ENCODE measurements around the gene DCXR. TPM values are rescaled to one million over a fixed set of nuclear protein-coding genes. Genes with fewer than 3 reads are reported as not detected.
A peak's percentile ranks its signal among the peaks of the same experiment; 100 is the strongest.

The DCXR gene
- total RNA-seq, 6 donors from 2014 or later: 122 to 358 (median 211) TPM

DNA sequence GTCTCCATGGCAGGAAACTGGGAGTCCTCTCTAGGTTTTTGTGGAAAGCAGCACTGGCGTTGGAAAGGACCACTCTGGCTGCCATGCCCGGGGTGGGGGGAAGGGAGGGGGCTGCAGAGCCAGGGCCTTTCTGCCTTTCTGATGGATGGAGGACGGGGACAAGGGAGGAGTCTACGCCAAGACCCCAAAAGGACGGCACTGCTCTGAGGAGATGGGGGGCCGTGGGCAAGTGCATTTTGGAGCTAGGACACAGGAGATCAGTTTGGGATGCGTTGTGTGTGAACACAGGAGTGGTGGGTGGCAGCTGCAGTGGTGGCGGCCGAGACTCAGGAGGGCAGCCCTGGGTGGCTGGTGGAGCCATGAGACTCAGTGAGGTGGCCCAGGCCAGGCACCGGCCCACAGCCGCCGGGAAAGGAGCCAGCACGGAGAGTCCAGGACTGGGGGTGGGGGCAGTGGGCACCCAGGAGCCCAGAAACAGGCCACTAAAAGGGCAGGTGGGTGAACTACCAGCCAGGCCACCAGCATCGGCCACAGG is 16.9 kb downstream of the DCXR start:
- Histone ChIP-seq H3K9me3 (no peaks in the 10 kb centered on the region), H3K36me3 (peaks cover 0 to 21% (median 2%) of the 10 kb centered on the region in 4 donors), H3K4me3 (no peak overlapping the region), H3K4me1 (peaks cover 21 to 53% (median 41%) of the 10 kb centered on the region in 4 donors), H3K27me3 (no peaks in the 10 kb centered on the region), H3K27ac (no peak overlapping the region)
- WGBS, 2 donors: 77 to 85% methylated on average over 11 to 14 of the region's 14 CpGs
- DNase-seq (peak in 1 of 2 donors; percentile 87), ATAC-seq (ENCODE audit: low FRiP score in 2 of 2) (no peak)
- TF ChIP-seq, protein P1, sequence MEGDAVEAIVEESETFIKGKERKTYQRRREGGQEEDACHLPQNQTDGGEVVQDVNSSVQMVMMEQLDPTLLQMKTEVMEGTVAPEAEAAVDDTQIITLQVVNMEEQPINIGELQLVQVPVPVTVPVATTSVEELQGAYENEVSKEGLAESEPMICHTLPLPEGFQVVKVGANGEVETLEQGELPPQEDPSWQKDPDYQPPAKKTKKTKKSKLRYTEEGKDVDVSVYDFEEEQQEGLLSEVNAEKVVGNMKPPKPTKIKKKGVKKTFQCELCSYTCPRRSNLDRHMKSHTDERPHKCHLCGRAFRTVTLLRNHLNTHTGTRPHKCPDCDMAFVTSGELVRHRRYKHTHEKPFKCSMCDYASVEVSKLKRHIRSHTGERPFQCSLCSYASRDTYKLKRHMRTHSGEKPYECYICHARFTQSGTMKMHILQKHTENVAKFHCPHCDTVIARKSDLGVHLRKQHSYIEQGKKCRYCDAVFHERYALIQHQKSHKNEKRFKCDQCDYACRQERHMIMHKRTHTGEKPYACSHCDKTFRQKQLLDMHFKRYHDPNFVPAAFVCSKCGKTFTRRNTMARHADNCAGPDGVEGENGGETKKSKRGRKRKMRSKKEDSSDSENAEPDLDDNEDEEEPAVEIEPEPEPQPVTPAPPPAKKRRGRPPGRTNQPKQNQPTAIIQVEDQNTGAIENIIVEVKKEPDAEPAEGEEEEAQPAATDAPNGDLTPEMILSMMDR (IDR thresholded peaks at IDR 0.05): no peak
- TF ChIP-seq POLR2AphosphoS5 (IDR thresholded peaks at IDR 0.05) (no peak), POLR2A (IDR thresholded peaks at IDR 0.05) (no peak), EP300 (IDR thresholded peaks at IDR 0.05) (no peak)

- peaks cover 21 to 54% (median 41%) of the 10 kb centered on the region in 4 donors for H3K4me1 ChIP-seq
- H3K27ac ChIP-seq: no peak overlapping the region
- peak; percentile 63 to 89 for DNase-seq
- TF ChIP-seq POLR2AphosphoS5 (IDR thresholded peaks at IDR 0.05): no peak
- TF ChIP-seq, protein P1 (IDR thresholded peaks at IDR 0.05): peak; percentile 61 to 74 (median 72)
- H3K27me3 ChIP-seq: no peaks in the 10 kb centered on the region
- H3K36me3 ChIP-seq: peaks cover 0 to 21% (median 2%) of the 10 kb centered on the region in 4 donors
- no peak overlapping the region for H3K4me3 ChIP-seq
- no peaks in the 10 kb centered on the region for H3K9me3 ChIP-seq
- 57 to 65% methylated on average over 13 to 22 of the region's 34 CpGs for WGBS, 2 donors
- ATAC-seq (ENCODE audit: low FRiP score in 2 of 2): no peak
Measured at GRCh38 chr17:82019690-82020571, 17.6 kb downstream of the DCXR start.

DNA sequence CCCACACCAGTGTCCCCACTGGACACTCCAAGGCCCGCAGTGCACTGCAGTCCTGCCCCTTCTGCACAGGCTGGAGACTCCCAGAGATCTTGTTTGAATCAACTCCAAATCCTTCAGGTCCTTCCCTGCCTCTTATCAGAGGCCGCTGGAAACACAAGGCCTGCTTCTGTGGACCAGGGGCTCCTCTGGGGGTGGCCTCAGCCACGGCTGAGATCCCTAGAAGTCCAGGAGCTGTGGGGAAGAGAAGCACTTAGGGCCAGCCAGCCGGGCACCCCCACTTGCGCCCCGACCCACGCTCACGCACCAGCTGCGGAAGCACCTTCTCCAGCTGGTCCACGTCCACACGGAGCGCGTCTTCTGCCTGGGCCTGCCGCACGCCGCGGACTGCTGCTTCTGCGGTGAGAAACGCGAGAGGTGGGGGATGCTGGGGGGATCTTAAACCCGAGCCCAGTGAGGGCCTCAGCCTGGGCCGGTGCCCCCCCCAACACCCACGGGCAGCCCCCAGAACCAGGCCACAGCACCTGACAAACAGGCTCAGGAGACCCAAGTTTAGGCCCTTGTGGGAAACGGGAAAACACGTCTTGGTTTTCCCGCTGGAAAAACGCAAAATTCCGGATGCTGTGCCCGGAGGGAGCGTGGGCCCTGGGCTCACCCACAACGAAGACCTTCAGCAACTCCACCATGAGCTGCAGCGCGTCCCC is 18.4 kb downstream of the DCXR start:
- WGBS, 2 donors: 85 to 88% methylated on average over 7 to 16 of the region's 33 CpGs
- Histone ChIP-seq H3K27ac (peak overlapping the region in 1 of 4 donors; percentile 54), H3K9me3 (no peaks in the 10 kb centered on the region), H3K36me3 (peaks cover 0 to 21% (median 2%) of the 10 kb centered on the region in 4 donors), H3K27me3 (no peaks in the 10 kb centered on the region), H3K4me3 (no peak overlapping the region), H3K4me1 (peaks cover 20 to 60% (median 42%) of the 10 kb centered on the region in 4 donors)
- DNase-seq (peak in 1 of 2 donors; percentile 82), ATAC-seq (ENCODE audit: low FRiP score in 2 of 2) (no peak)
- no peak for TF ChIP-seq POLR2A (IDR thresholded peaks at IDR 0.05)

DNA sequence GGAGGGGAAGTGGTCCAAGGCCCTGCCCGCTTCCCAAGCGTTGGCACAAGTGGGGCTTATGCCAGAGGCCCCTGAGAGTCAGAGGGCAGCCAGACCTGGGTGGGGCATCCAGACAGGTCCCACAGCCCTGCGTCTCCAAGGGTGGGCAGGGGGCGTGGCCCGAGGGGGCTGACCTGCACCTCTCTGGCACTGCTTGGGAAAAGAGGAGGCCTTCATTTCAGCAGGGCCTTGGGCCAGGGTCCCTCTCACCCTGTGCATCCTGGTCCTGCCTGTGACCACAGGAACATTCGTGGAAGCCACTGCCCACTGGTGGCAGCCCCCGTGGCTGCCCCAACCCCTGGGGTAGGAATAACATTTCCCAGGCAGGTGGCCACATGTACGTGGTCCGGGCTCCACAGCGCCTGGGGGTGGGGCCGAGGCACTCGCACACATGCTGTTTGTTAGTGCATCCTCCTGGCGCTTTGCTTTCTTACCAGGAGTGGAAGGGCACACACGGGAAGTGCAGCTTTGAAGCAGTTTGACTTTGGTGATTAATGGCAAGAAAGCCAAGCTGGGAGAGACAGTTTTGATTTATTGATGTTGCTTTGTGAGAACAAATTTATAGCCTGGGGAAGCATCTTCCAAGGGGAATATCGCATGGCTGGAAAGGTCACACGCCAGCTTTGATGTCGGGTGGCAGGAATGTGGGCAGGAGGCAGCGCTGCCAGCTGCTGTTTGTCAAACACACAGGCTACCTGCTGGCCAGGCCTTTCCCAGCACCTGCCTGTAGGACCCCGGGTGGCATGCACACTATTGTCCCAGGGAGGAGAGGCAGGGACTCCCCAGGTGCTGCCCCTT is 19.1 kb downstream of the DCXR start:
- DNase-seq: peak in 1 of 2 donors; percentile 83
- no peak overlapping the region for H3K4me3 ChIP-seq
- no peak for ATAC-seq (ENCODE audit: low FRiP score in 2 of 2)
- peak overlapping the region in 2 of 4 donors; percentile 17 to 54 for H3K27ac ChIP-seq
- H3K4me1 ChIP-seq: peaks cover 13 to 59% (median 39%) of the 10 kb centered on the region in 4 donors
- H3K27me3 ChIP-seq: no peaks in the 10 kb centered on the region
- H3K36me3 ChIP-seq: peaks cover 0 to 21% (median 2%) of the 10 kb centered on the region in 4 donors
- H3K9me3 ChIP-seq: no peaks in the 10 kb centered on the region
- 54 to 78% methylated on average over 3 to 19 of the region's 19 CpGs for WGBS, 2 donors
- TF ChIP-seq POLR2A (IDR thresholded peaks at IDR 0.05) (no peak), POLR2AphosphoS5 (IDR thresholded peaks at IDR 0.05) (no peak), EP300 (IDR thresholded peaks at IDR 0.05) (no peak)
- TF ChIP-seq, protein P1 (IDR thresholded peaks at IDR 0.05): no peak

Measured in upper lobe of left lung (tissue), 6 donors.